Liver (tissue), 9 donors: ENCODE data around the gene ACTRT2. TPM values are rescaled to one million over a fixed set of nuclear protein-coding genes. Genes with fewer than 3 reads are reported as not detected.

Experiments
- DNase-seq: peaks from one replicate; pipeline ENCODE4 v3.0.0-alpha.2; 2017; ENCODE audit warnings: low spot score
- H3K27ac ChIP-seq, 2 donors: one replicate each; pipeline ENCODE4 v1.7.0; 2013; ENCODE audit warnings: inconsistent platforms in 2 of 2, low read length in 2 of 2, control low read depth in 1 of 2, low read depth in 1 of 2, mild to moderate bottlenecking in 1 of 2
- H3K27me3 ChIP-seq, 4 donors: one replicate each; pipeline versions ENCODE4 v1.6.1 to v1.7.0; 2013; ENCODE audit warnings: low read length in 3 of 4, inconsistent platforms in 1 of 4, mild to moderate bottlenecking in 1 of 4, moderate library complexity in 1 of 4; ENCODE audit not compliant: control insufficient read depth in 4 of 4, insufficient read depth in 4 of 4
- H3K36me3 ChIP-seq, 4 donors: one replicate each; pipeline versions ENCODE4 v1.6.1 to v1.7.0; 2013; ENCODE audit warnings: low read length in 3 of 4, mild to moderate bottlenecking in 3 of 4, low read depth in 1 of 4, moderate library complexity in 1 of 4; ENCODE audit not compliant: control insufficient read depth in 4 of 4, insufficient read depth in 3 of 4
- H3K4me1 ChIP-seq, 4 donors: one replicate each; pipeline versions ENCODE4 v1.6.1 to v1.7.0; 2013; ENCODE audit warnings: low read length in 3 of 4, mild to moderate bottlenecking in 3 of 4, moderate library complexity in 1 of 4; ENCODE audit not compliant: control insufficient read depth in 4 of 4, insufficient read depth in 4 of 4
- H3K4me3 ChIP-seq, 3 donors: one replicate each; pipeline versions ENCODE4 v1.6.1 to v1.7.0; 2013; ENCODE audit warnings: low read length in 3 of 3, control low read depth in 1 of 3, low read depth in 1 of 3, mild to moderate bottlenecking in 1 of 3
- H3K9ac ChIP-seq, 2 donors: one replicate each; pipeline ENCODE4 v1.7.0; 2013; ENCODE audit warnings: low read length in 2 of 2, mild to moderate bottlenecking in 2 of 2, moderate library complexity in 2 of 2, control low read depth in 1 of 2, low read depth in 1 of 2
- H3K9me3 ChIP-seq, 4 donors: one replicate each; pipeline versions ENCODE4 v1.6.1 to v1.7.0; 2013; ENCODE audit warnings: low read length in 3 of 4; ENCODE audit not compliant: control insufficient read depth in 4 of 4
- ATF3 ChIP-seq: IDR thresholded peaks from 2 replicates; pipeline ENCODE4 v1.6.1; 2016; ENCODE audit warnings: antibody characterized with exemption
- CTCF ChIP-seq: fragments of 150-350 bp; IDR thresholded peaks from 2 replicates; pipeline ENCODE4 v1.5.1; 2017; ENCODE audit warnings: improper control_type of control experiment, low read depth, low read length; ENCODE audit not compliant: missing input control
- EGR1 ChIP-seq, 2 donors: IDR thresholded peaks; 2 replicates each; pipeline ENCODE4 v1.6.1; 2016 to 2018; ENCODE audit warnings: antibody characterized with exemption in 2 of 2, low read depth in 2 of 2
- FOXA1 ChIP-seq: IDR thresholded peaks from 2 replicates; pipeline ENCODE4 v1.6.1; 2016; ENCODE audit warnings: antibody characterized with exemption
- FOXA2 ChIP-seq: IDR thresholded peaks from 2 replicates; pipeline ENCODE4 v1.6.1; 2016; ENCODE audit warnings: antibody characterized with exemption
- GABPA ChIP-seq, 2 donors: IDR thresholded peaks in 1 of 2; conservative IDR thresholded peaks in 1 of 2; 2 replicates each; pipeline ENCODE4 v1.6.1; 2016; ENCODE audit warnings: antibody characterized with exemption in 2 of 2, mild to moderate bottlenecking in 1 of 2, moderate library complexity in 1 of 2
- HNF4A ChIP-seq, 2 donors: conservative IDR thresholded peaks; 2 replicates each; pipeline ENCODE4 v1.6.1; 2016; ENCODE audit warnings: antibody characterized with exemption in 2 of 2, mild to moderate bottlenecking in 2 of 2
- HNF4G ChIP-seq: IDR thresholded peaks from 2 replicates; pipeline ENCODE4 v1.6.1; 2016; ENCODE audit warnings: antibody characterized with exemption
- JUND ChIP-seq, 2 donors: IDR thresholded peaks; 2 replicates each; pipeline ENCODE4 v1.6.1; 2016; ENCODE audit warnings: antibody characterized with exemption in 2 of 2
- MAX ChIP-seq: IDR thresholded peaks from 2 replicates; pipeline ENCODE4 v1.6.1; 2016; ENCODE audit warnings: antibody characterized with exemption
- NR2F2 ChIP-seq: IDR thresholded peaks from 2 replicates; pipeline ENCODE4 v1.6.1; 2016; ENCODE audit warnings: antibody characterized with exemption
- RAD21 ChIP-seq, 2 donors: IDR thresholded peaks; 2 replicates each; pipeline ENCODE4 v1.6.1; 2016; ENCODE audit warnings: antibody characterized with exemption in 2 of 2, mild to moderate bottlenecking in 2 of 2
- REST ChIP-seq: IDR thresholded peaks from 2 replicates; pipeline ENCODE4 v1.6.1; 2016; ENCODE audit warnings: antibody characterized with exemption, mild to moderate bottlenecking
- RXRA ChIP-seq, 2 donors: IDR thresholded peaks; 2 replicates each; pipeline ENCODE4 v1.6.1; 2017 to 2018; ENCODE audit warnings: antibody characterized with exemption in 2 of 2, mild to moderate bottlenecking in 1 of 2
- SP1 ChIP-seq: IDR thresholded peaks from 2 replicates; pipeline ENCODE4 v1.6.1; 2018; ENCODE audit warnings: antibody characterized with exemption, mild to moderate bottlenecking
- TAF1 ChIP-seq: conservative IDR thresholded peaks from 2 replicates; pipeline ENCODE4 v1.6.1; 2016; ENCODE audit warnings: antibody characterized with exemption, mild to moderate bottlenecking
- YY1 ChIP-seq: IDR thresholded peaks from 2 replicates; pipeline ENCODE4 v1.6.1; 2016; ENCODE audit warnings: antibody characterized with exemption, mild to moderate bottlenecking
- ZBTB33 ChIP-seq: IDR thresholded peaks from 2 replicates; pipeline ENCODE4 v1.6.1; 2016; ENCODE audit warnings: antibody characterized with exemption
- WGBS: extraction: QIAGEN DNeasy Blood & Tissue Kit; methylation state at CpG from one replicate; pipeline ENCODE4 v1.1.7; 2013; 5-methylcytosine and 5-hydroxymethylcytosine counted together
- polyA plus RNA-seq, 2 donors: library from polyadenylated mRNA; stranded (reverse) in 1 of 2; unstranded in 1 of 2; fragments of 200-250 nt in 1 of 2; fragments of >200 nt in 1 of 2; fragmentation: Nextera tagmentation in 1 of 2; extraction: Ambion mirVana in 1 of 2; gene quantifications; one replicate each; pipeline versions ENCODE4 v1.2.1 to v1.2.3, GENCODE V29; 2013 to 2015
- total RNA-seq, 2 donors: library from RNA; depleted of rRNA; stranded (reverse); fragments of >200 nt; gene quantifications; one replicate each; pipeline ENCODE4 v1.2.3, GENCODE V29; 2014
- donor health status: healthy.
- donor health status: healthy.
- donor health status: healthy.
- donor health status: healthy.
- donor health status: healthy.

ACTRT2 gene
- total and polyA plus RNA-seq, 4 donors = not detected

GRCh38 chr1:2971609-2972008 is 49.7 kb upstream of the ACTRT2 start:
- Histone ChIP-seq H3K36me3 (no peaks in the 10 kb centered on the region), H3K4me1 (no peaks in the 10 kb centered on the region), H3K9ac (no peak overlapping the region), H3K27ac (no peak overlapping the region), H3K9me3 (no peaks in the 10 kb centered on the region), H3K27me3 (no peaks in the 10 kb centered on the region), H3K4me3 (no peak overlapping the region)
- TF ChIP-seq FOXA2 = no peak
- TF ChIP-seq RAD21 (IDR thresholded peaks at IDR 0.05) = no peak
- TF ChIP-seq RXRA (IDR thresholded peaks at IDR 0.05) = no peak
- no peak for TF ChIP-seq HNF4G
- TF ChIP-seq HNF4A (conservative IDR thresholded peaks at IDR 0.05) = no peak
- no peak for TF ChIP-seq YY1
- no peak for TF ChIP-seq ATF3
- no peak for TF ChIP-seq FOXA1
- no peak for TF ChIP-seq SP1
- no peak for TF ChIP-seq EGR1 (IDR thresholded peaks at IDR 0.05; ENCODE audit: low read depth in 2 of 2)
- no peak for TF ChIP-seq JUND (IDR thresholded peaks at IDR 0.05)
- no peak for TF ChIP-seq GABPA (IDR thresholded peaks at IDR 0.05 in 1 of 2, conservative IDR thresholded peaks at IDR 0.05 in 1 of 2)
- TF ChIP-seq REST = no peak
- TF ChIP-seq MAX = no peak
- no peak for TF ChIP-seq CTCF
- TF ChIP-seq NR2F2 = no peak
- TF ChIP-seq TAF1 = no peak
- no peak for TF ChIP-seq ZBTB33
- 96% methylated on average over 9 of the region's 9 CpGs for WGBS
- no peak for DNase-seq
